IPS-15b (cell line): ENCODE data around the gene PUDP.
"Not testable (repeated sequence)": the region's sequence is repeated elsewhere in the genome, so short reads cannot be mapped to it uniquely, and the experiment has no call there.

Source experiments
- H3K27me3 ChIP-seq: one replicate; pipeline ENCODE4 v1.6.1; 2013; ENCODE audit warnings: low read length; ENCODE audit not compliant: control insufficient read depth, insufficient read depth
- H3K36me3 ChIP-seq: one replicate; pipeline ENCODE4 v1.6.1; 2013; ENCODE audit warnings: low read length; ENCODE audit not compliant: control insufficient read depth, insufficient read depth
- H3K4me1 ChIP-seq: one replicate; pipeline ENCODE4 v1.6.1; 2013; ENCODE audit warnings: mild to moderate bottlenecking, low read length; ENCODE audit not compliant: control insufficient read depth, insufficient read depth
- H3K4me3 ChIP-seq: one replicate; pipeline ENCODE4 v1.5.1; 2013; ENCODE audit warnings: low read depth, low read length
- H3K9ac ChIP-seq: one replicate; pipeline ENCODE4 v1.6.1; 2013; ENCODE audit warnings: low read depth, mild to moderate bottlenecking, low read length
- H3K9me3 ChIP-seq: one replicate; pipeline ENCODE4 v1.6.1; 2013; ENCODE audit warnings: mild to moderate bottlenecking, low read length; ENCODE audit not compliant: control insufficient read depth, insufficient read depth

Gene PUDP

DNA sequence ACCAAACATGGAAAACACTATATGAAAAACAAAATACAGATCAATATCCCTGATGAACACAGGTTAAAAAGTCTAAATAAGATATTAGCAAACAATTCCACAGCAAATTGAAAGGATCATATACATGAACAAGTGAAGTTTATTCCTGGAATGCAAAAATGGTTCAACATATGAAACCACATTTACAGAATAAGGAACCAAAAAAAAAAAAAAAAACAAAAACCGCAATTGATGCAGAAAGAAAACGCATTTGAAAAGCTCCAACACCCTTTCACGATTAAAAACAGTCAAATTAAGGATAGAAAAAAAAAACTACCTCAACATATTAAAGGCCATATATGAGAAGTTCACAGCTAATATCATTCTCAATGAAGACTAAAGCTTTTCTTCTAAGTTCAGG, 45.8 kb downstream of the PUDP start:
- no peaks in the 10 kb centered on the region for H3K36me3 ChIP-seq
- peaks cover 4% of the 10 kb centered on the region for H3K9me3 ChIP-seq
- H3K4me3 ChIP-seq, result no peak overlapping the region
- H3K27me3 ChIP-seq, result no peaks in the 10 kb centered on the region
- H3K9ac ChIP-seq, result no peak overlapping the region
- no peaks in the 10 kb centered on the region for H3K4me1 ChIP-seq

DNA sequence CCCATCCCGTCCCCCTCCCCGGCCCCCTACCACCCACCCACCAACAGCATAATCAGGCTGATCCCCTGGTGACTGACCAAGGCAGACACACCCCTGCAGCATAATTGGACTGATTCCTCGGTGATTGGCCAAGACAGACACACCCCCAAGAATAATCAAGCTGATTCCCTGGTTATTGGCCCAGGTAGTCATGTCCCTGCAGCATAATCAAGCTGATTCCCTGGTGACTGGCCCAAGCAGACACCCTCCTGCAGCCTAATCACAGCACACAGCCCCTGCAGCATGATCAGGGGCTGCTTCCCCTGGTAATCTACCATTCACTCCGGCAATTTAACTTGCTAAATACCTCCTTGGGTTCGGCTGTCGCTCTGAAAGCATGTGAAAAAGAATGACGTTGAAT, 47.9 kb downstream of the PUDP start:
- H3K27me3 ChIP-seq, result no peaks in the 10 kb centered on the region
- no peaks in the 10 kb centered on the region for H3K4me1 ChIP-seq
- H3K9me3 ChIP-seq, result peaks cover 4% of the 10 kb centered on the region
- no peak overlapping the region for H3K9ac ChIP-seq
- no peaks in the 10 kb centered on the region for H3K36me3 ChIP-seq
- H3K4me3 ChIP-seq, result no peak overlapping the region

DNA sequence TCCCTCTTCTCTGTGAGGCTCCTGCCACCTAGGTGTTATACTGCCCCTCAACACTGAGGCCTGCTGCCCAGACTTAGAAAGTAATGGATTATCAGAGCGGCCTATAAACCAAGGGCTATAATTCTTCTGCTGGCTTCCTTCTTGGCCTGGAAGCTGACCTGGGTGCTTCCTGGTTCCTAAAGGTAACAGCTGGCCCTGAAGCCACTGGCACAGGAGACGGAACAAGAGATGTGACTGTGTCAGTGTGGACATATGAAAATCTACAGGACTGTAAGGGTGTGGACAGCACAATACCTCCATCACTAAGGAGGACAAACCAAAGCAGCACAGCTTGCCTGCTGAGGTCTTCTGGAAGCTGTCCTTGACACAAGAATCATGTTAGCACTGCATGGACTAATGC, 52.3 kb downstream of the PUDP start:
- not testable (repeated sequence) for H3K9me3 ChIP-seq, H3K4me3 ChIP-seq, H3K36me3 ChIP-seq, H3K9ac ChIP-seq, H3K4me1 ChIP-seq, H3K27me3 ChIP-seq

DNA sequence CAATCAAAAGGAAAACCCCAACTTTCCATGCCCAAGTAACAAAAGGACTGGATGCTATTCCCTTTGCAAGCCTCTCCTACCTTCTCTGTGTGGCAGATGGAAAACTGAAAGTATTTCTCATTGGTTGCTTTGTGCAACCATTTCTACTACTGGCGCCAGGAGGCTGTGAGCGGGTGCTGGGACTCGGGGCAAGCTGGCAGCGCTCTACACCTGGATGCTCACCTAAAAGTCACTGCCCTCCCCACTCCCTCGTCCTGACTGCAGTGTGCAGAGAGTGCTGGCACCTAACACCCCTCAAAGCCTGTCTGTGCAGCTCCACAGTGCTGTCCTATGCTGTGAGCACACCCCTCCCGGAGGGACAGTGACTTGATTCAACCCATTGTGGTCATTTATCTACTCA, 54.6 kb downstream of the PUDP start:
- Histone ChIP-seq H3K9me3 (peaks cover 4% of the 10 kb centered on the region), H3K4me1 (no peaks in the 10 kb centered on the region), H3K9ac (no peak overlapping the region), H3K27me3 (no peaks in the 10 kb centered on the region), H3K36me3 (no peaks in the 10 kb centered on the region), H3K4me3 (no peak overlapping the region)

DNA sequence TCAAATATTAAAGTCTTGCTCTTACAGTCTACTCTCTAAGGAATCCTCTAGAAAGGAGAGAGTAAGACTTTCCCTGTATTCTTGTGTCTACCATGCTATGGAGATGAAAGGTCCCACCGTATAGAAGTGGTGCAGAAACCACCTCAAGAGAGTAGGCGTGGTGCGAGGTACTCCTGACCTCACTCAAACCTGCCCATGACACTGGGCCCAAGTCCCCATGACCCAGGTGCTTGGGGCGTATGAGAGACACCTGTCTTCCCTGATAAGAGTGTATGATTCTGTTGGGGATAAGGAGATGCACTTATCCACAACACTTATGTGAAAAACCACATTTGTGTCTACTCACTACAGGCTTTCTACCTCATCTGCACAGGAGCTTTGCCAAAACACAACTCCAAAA, 55.4 kb downstream of the PUDP start:
- Histone ChIP-seq H3K9ac (no peak overlapping the region), H3K27me3 (no peaks in the 10 kb centered on the region), H3K4me3 (no peak overlapping the region), H3K36me3 (no peaks in the 10 kb centered on the region), H3K9me3 (peaks cover under 1% of the 10 kb centered on the region), H3K4me1 (no peaks in the 10 kb centered on the region)

DNA sequence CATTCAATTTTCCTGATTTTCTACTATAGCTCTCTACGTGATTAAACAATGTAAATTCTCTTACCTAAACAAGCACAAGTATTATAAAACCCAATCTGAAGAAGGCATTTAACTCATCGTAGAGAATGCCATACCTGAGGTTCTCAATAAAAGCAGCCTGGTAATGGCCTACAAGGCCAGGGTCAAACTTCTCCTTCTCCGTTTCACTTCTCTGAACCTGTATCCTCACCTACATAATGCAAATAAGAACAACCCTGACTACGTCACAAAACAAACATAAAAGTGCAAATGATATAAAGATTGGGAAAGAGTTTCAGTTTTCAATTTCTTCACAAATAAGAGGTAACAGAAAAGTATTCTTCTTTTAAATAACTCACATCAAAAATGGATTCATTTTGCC, 56.0 kb downstream of the PUDP start:
- Histone ChIP-seq H3K9me3 (no peaks in the 10 kb centered on the region), H3K4me3 (no peak overlapping the region), H3K36me3 (no peaks in the 10 kb centered on the region), H3K9ac (no peak overlapping the region), H3K27me3 (no peaks in the 10 kb centered on the region), H3K4me1 (no peaks in the 10 kb centered on the region)

DNA sequence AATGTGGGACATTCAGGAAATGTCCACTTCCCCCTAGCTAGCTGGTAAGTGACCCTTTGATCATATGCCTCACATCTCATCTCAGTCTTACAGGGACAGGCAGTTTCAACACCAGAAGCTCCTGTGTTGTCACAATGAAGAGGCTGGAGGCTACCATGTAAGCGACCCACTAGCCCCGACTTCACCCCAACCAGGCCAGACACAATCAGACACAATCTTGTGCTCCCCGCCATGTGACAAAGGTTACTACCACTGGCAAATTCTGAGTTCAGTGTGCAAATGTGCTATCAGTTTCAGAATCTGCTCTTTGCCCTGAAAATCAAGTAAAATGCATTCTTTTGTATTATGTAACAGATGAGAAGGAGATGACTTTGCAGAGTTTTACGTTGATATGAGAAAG, 57.3 kb downstream of the PUDP start:
- Histone ChIP-seq H3K9ac (no peak overlapping the region), H3K9me3 (no peaks in the 10 kb centered on the region), H3K4me1 (no peaks in the 10 kb centered on the region), H3K4me3 (no peak overlapping the region), H3K36me3 (no peaks in the 10 kb centered on the region), H3K27me3 (no peaks in the 10 kb centered on the region)

DNA sequence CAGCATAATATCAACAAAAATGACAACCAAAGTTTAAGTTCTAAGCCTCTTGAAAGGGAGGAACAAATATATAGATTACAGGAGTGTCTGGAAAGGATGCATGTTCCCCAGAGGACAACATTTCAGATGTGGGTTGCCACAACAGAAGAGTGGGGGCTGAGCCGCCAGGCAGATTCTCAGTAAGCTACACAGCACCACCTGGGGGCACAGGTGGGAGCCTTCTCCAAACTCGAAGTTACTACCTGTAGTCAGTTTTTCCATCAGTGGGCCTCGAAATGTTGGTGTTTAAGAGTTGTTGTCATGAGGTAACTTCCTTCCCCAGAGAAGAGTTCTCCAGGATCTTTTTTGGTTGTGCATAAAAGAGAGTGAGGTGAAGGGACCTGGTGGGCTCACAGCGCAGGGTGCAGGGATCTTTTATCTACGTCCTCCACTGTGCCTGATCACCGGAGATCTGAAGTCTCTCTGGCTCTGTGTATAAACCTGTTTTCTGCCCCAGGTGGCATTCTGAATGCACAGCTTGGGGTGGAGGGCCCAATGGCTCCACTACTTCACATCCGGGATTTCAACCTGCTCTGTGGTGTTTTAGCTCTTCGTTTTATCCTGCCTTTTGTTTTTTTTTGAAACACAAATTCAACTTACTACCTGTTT, 58.9 kb downstream of the PUDP start:
- Histone ChIP-seq H3K4me1 (no peaks in the 10 kb centered on the region), H3K9ac (no peak overlapping the region), H3K36me3 (no peaks in the 10 kb centered on the region), H3K27me3 (no peaks in the 10 kb centered on the region), H3K4me3 (no peak overlapping the region), H3K9me3 (peaks cover 2% of the 10 kb centered on the region)

DNA sequence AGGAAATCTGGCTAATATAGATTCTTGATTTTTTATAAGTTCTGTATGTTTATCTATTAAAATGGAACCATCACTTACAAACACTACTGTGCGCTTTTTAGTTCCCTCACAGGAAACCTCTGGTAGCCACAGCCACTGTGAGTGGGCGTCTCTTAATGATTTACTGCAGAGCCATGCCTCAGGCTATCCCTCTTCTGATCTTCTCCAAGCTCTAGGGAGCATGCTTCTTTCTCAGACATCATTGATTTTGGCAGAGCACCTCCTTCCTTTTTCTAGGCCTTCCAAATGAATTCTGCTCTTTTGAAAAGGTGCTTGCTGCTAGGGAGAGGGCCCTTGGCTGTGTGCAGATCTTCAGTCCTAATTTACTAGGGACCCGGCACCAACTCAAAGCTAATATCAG, 61.6 kb downstream of the PUDP start:
- no peak overlapping the region for H3K9ac ChIP-seq

DNA sequence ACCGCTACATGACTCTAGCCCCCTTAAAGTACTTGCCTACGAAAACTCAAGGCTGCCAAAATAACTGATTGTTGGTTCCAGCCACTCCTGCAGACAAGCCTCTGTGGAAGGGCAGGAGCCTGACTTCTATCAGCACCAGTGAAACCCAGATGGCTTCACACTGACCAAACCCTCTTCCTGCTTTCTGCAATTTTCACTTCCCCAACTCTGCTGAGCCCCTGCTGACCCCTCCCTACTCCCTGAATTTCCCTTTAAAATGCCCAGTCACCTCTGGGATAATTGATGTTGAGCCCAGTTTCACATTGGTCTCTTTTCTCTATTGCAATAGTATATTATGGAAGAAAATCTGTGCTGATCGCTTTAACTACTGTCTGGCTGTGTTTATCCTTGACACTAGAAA, 62.1 kb downstream of the PUDP start:
- Histone ChIP-seq H3K36me3 (no peaks in the 10 kb centered on the region), H3K4me3 (no peak overlapping the region), H3K4me1 (no peaks in the 10 kb centered on the region), H3K27me3 (no peaks in the 10 kb centered on the region), H3K9ac (no peak overlapping the region), H3K9me3 (peaks cover 3% of the 10 kb centered on the region)

More for the DNA sequence above, 61.6 kb downstream of the PUDP start:
- Histone ChIP-seq H3K27me3 (no peaks in the 10 kb centered on the region), H3K36me3 (no peaks in the 10 kb centered on the region), H3K4me1 (no peaks in the 10 kb centered on the region), H3K4me3 (no peak overlapping the region), H3K9me3 (peaks cover 3% of the 10 kb centered on the region)

DNA sequence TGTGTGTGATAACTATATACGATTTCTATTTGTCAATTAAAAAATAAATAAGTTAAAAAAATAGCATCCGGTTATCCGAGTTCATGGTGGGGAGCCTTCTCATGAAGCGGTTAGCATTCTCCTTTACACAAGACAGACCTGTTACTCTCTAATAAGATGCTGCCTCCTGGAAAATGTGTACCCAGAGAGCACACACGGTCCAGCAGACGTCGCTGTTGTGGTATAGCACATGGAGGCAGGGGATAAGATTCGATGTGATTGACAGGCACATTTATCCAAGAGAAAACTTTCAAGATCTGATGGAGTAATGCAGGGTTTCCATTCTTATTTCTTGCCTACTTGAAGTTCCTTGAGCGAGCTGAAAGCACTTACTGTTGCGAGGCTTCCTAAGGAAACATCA, 63.1 kb downstream of the PUDP start:
- Histone ChIP-seq H3K4me3 (no peak overlapping the region), H3K4me1 (no peaks in the 10 kb centered on the region), H3K27me3 (no peaks in the 10 kb centered on the region), H3K9ac (no peak overlapping the region), H3K36me3 (no peaks in the 10 kb centered on the region), H3K9me3 (peaks cover 3% of the 10 kb centered on the region)

DNA sequence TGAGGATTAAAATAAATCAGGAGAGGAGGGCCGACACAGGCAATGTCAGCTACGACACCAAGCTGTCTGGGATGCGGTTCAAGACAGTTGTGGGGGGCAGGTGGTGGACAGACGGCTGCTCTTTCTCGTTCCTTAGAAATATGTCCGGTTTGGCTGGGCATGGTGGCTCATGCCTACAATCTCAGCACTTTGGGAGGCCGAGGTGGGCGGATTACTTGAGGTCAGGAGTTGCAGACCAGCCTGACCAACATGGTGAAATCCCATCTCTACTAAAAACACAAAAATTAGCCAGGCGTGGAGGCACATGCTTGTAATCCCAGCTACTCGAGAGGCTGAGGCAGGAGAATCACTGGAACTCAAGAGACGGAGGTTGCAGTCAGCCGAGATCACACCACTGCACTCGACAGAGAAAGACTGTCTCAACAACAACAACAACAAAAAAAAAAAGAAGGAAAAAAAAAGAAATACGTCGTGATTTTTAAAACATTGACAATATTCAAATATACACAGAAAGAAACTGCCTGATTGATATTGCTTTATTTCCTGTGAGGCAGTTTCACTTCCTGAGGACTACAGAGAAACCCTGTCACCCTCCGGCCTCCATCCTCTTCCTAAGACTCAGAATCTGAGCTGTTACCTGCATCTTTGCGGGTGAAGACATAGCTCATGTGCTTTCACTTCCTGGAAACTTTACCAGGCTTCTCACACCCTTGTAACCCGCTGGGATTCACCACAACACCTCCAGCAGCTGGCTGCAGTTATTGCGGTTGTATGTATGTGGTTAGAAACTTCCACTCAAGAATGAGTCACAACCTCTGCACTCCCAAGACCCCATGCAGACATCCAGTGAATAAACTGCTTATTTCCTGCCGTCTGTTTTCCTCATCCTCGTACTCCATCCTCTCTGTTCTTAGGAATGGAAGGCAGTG, 64.2 kb downstream of the PUDP start:
- Histone ChIP-seq H3K9me3 (peaks cover 6% of the 10 kb centered on the region), H3K36me3 (no peaks in the 10 kb centered on the region), H3K9ac (no peak overlapping the region), H3K4me1 (no peaks in the 10 kb centered on the region), H3K4me3 (no peak overlapping the region), H3K27me3 (no peaks in the 10 kb centered on the region)
